ENCODE results near the gene ANO9. TPM values are rescaled to one million over a fixed set of nuclear protein-coding genes. Genes with fewer than 3 reads are reported as not detected.

Gene ANO9
- total RNA-seq, 1 donor: not detected

- no peaks in the 10 kb centered on the region for H3K36me3 ChIP-seq (ENCODE audit: insufficient read depth, low read length)
- no peak for TF ChIP-seq CTCF (IDR thresholded peaks at IDR 0.05; ENCODE audit: extremely low read depth, low read depth, low read length)
- H2AFZ ChIP-seq (ENCODE audit: low read length): no peak overlapping the region
- H3K4me3 ChIP-seq (ENCODE audit: insufficient read depth, low read length): no peak overlapping the region
- no peak overlapping the region for H3K4me2 ChIP-seq (ENCODE audit: insufficient read depth, low read length)
- H3K9me3 ChIP-seq (ENCODE audit: low read depth, low read length): no peaks in the 10 kb centered on the region
- no peaks in the 10 kb centered on the region for H3K27me3 ChIP-seq (ENCODE audit: insufficient read depth, low read length)
- H4K20me1 ChIP-seq (ENCODE audit: insufficient read depth, low read length): no peaks in the 10 kb centered on the region
- H3K27ac ChIP-seq (ENCODE audit: low read depth, low read length): no peak overlapping the region
- peaks cover 3% of the 10 kb centered on the region for H3K4me1 ChIP-seq (ENCODE audit: insufficient read depth, low read length)
- DNase-seq (ENCODE audit: insufficient read length, low spot score, missing footprints): no peak
- no peaks in the 10 kb centered on the region for H3K79me2 ChIP-seq (ENCODE audit: insufficient read depth, low read length)
Measured at GRCh38 chr11:405323-405953, 36.4 kb downstream of the ANO9 start.

- H3K4me3 ChIP-seq (ENCODE audit: insufficient read depth, low read length): no peak overlapping the region
- H2AFZ ChIP-seq (ENCODE audit: low read length): no peak overlapping the region
- no peaks in the 10 kb centered on the region for H3K9me3 ChIP-seq (ENCODE audit: low read depth, low read length)
- H3K27ac ChIP-seq (ENCODE audit: low read depth, low read length): no peak overlapping the region
- no peak overlapping the region for H3K4me2 ChIP-seq (ENCODE audit: insufficient read depth, low read length)
- H3K79me2 ChIP-seq (ENCODE audit: insufficient read depth, low read length): no peaks in the 10 kb centered on the region
- H3K4me1 ChIP-seq (ENCODE audit: insufficient read depth, low read length): peaks cover 3% of the 10 kb centered on the region
- H4K20me1 ChIP-seq (ENCODE audit: insufficient read depth, low read length): no peaks in the 10 kb centered on the region
- no peaks in the 10 kb centered on the region for H3K27me3 ChIP-seq (ENCODE audit: insufficient read depth, low read length)
- no peak for TF ChIP-seq CTCF (IDR thresholded peaks at IDR 0.05; ENCODE audit: extremely low read depth, low read depth, low read length)
- no peaks in the 10 kb centered on the region for H3K36me3 ChIP-seq (ENCODE audit: insufficient read depth, low read length)
- DNase-seq (ENCODE audit: insufficient read length, low spot score, missing footprints): no peak
Measured at GRCh38 chr11:404551-405264, 37.1 kb downstream of the ANO9 start.

- Histone ChIP-seq H3K79me2 (ENCODE audit: insufficient read depth, low read length) (no peaks in the 10 kb centered on the region), H3K27ac (ENCODE audit: low read depth, low read length) (no peak overlapping the region), H3K27me3 (ENCODE audit: insufficient read depth, low read length) (no peaks in the 10 kb centered on the region), H3K4me3 (ENCODE audit: insufficient read depth, low read length) (no peak overlapping the region), H3K4me1 (ENCODE audit: insufficient read depth, low read length) (peaks cover 3% of the 10 kb centered on the region), H3K9me3 (ENCODE audit: low read depth, low read length) (no peaks in the 10 kb centered on the region), H3K4me2 (ENCODE audit: insufficient read depth, low read length) (no peak overlapping the region), H3K36me3 (ENCODE audit: insufficient read depth, low read length) (no peaks in the 10 kb centered on the region), H4K20me1 (ENCODE audit: insufficient read depth, low read length) (no peaks in the 10 kb centered on the region), H2AFZ (ENCODE audit: low read length) (no peak overlapping the region)
- TF ChIP-seq CTCF (IDR thresholded peaks at IDR 0.05; ENCODE audit: extremely low read depth, low read depth, low read length): no peak
- no peak for DNase-seq (ENCODE audit: insufficient read length, low spot score, missing footprints)
Measured at GRCh38 chr11:403761-404431, 37.9 kb downstream of the ANO9 start.

Measured in osteoblast (primary cell).